H1 (cell line): Measurements from ENCODE around the gene RGS6.

Experiments used
- CREB1 ChIP-seq: IDR thresholded peaks from 2 replicates; pipeline ENCODE4 v1.6.1; 2012; ENCODE audit warnings: inconsistent platforms
- EP300 ChIP-seq, 2 experiments: IDR thresholded peaks; 1 replicate in 1 of 2; 2 replicates in 1 of 2; pipeline ENCODE4 v1.6.1; 2011 to 2012; ENCODE audit warnings: low read depth in 2 of 2, low read length in 2 of 2, mild to moderate bottlenecking in 2 of 2, borderline replicate concordance in 1 of 2, inconsistent platforms in 1 of 2, moderate library complexity in 1 of 2
- EZH2 ChIP-seq: fragments of 200-600 bp; sonication (generic); IDR thresholded peaks from 2 replicates; pipeline ENCODE4 v1.7.1; 2012; ENCODE audit warnings: low read depth, mild to moderate bottlenecking, moderate library complexity, low read length, inconsistent platforms; ENCODE audit not compliant: severe bottlenecking
- HDAC2 ChIP-seq, 2 experiments: fragments of 300-600 bp in 1 of 2; sonication (generic) in 1 of 2; IDR thresholded peaks; 2 replicates each; pipeline ENCODE4 v1.6.1; 2011 to 2012; ENCODE audit warnings: low read depth in 2 of 2, low read length in 2 of 2, mild to moderate bottlenecking in 2 of 2, moderate library complexity in 2 of 2, borderline replicate concordance in 1 of 2, inconsistent platforms in 1 of 2
- JUN ChIP-seq: IDR thresholded peaks from 2 replicates; pipeline ENCODE4 v1.6.1; 2011; ENCODE audit warnings: low read depth, mild to moderate bottlenecking, improper control_type of control experiment, low read length
- MAFK ChIP-seq: IDR thresholded peaks from 2 replicates; pipeline ENCODE4 v1.6.1; 2012; ENCODE audit warnings: low read depth, mild to moderate bottlenecking, improper control_type of control experiment, low read length
- POLR2A ChIP-seq, 2 experiments: IDR thresholded peaks; 1 replicate in 1 of 2; 2 replicates in 1 of 2; pipeline ENCODE4 v1.6.1; 2011; ENCODE audit warnings: low read depth in 2 of 2, low read length in 2 of 2, mild to moderate bottlenecking in 2 of 2; ENCODE audit errors: control extremely low read depth in 1 of 2
- POU5F1 ChIP-seq: IDR thresholded peaks from 2 replicates; pipeline ENCODE4 v1.6.1; 2011; ENCODE audit warnings: low read depth, mild to moderate bottlenecking, low read length, moderate library complexity
- RXRA ChIP-seq: IDR thresholded peaks from 2 replicates; pipeline ENCODE4 v1.6.1; 2011; ENCODE audit warnings: low read depth, mild to moderate bottlenecking, low read length, moderate library complexity; ENCODE audit not compliant: insufficient read depth
- SP1 ChIP-seq: IDR thresholded peaks from 2 replicates; pipeline ENCODE4 v1.6.1; 2011; ENCODE audit warnings: low read depth, low read length
- SP2 ChIP-seq: IDR thresholded peaks from 2 replicates; pipeline ENCODE4 v1.6.1; 2012; ENCODE audit warnings: mild to moderate bottlenecking, low read length, inconsistent platforms
- TAF1 ChIP-seq: IDR thresholded peaks from 2 replicates; pipeline ENCODE4 v1.6.1; 2011; ENCODE audit warnings: mild to moderate bottlenecking, low read depth, low read length
- TCF12 ChIP-seq: IDR thresholded peaks from 2 replicates; pipeline ENCODE4 v1.6.1; 2011; ENCODE audit warnings: low read depth, mild to moderate bottlenecking, low read length
- TF ChIP-seq, protein P1 (sequence below), 3 experiments: IDR thresholded peaks; 1 replicate in 2 of 3; 2 replicates in 1 of 3; pipeline versions ENCODE4 v1.5.1 to v1.6.1; 2011; ENCODE audit warnings: low read length in 3 of 3, mild to moderate bottlenecking in 3 of 3, inconsistent platforms in 2 of 3, low read depth in 1 of 3, moderate library complexity in 1 of 3; ENCODE audit not compliant: insufficient read depth in 1 of 3; ENCODE audit errors: control extremely low read depth in 1 of 3

DNA sequence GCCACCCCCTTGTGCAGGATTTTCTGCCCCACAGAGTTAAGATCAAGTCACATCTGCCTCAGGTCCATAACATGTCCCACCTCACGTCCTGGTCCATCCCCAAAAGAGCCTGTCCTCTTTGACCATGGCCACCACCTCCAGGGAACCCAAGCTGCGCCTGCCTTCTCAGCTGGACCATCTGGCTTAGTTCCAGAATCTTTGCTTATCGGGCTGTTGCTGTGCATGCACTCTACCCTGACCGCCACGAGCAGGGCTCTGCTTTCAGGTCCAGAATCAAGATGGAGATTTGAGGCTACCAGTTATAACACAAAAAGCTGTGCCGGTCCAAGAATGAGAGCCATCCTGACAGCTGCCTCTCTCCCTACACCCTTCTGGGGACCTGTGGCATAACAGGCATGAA is 635.0 kb downstream of the RGS6 start:
- TF ChIP-seq TAF1 (no peak), SP2 (no peak), RXRA (no peak), EZH2 (no peak), POLR2A (IDR thresholded peaks at IDR 0.05; ENCODE audit: control extremely low read depth in 1 of 2, low read depth in 2 of 2, low read length in 2 of 2) (no peak), TCF12 (no peak), EP300 (IDR thresholded peaks at IDR 0.05; ENCODE audit: borderline replicate concordance in 1 of 2, low read depth in 2 of 2, low read length in 2 of 2) (no peak), SP1 (no peak), POU5F1 (no peak), CREB1 (no peak), JUN (no peak), MAFK (no peak), HDAC2 (IDR thresholded peaks at IDR 0.05; ENCODE audit: borderline replicate concordance in 1 of 2, low read depth in 2 of 2, low read length in 2 of 2) (no peak)
- TF ChIP-seq, protein P1, sequence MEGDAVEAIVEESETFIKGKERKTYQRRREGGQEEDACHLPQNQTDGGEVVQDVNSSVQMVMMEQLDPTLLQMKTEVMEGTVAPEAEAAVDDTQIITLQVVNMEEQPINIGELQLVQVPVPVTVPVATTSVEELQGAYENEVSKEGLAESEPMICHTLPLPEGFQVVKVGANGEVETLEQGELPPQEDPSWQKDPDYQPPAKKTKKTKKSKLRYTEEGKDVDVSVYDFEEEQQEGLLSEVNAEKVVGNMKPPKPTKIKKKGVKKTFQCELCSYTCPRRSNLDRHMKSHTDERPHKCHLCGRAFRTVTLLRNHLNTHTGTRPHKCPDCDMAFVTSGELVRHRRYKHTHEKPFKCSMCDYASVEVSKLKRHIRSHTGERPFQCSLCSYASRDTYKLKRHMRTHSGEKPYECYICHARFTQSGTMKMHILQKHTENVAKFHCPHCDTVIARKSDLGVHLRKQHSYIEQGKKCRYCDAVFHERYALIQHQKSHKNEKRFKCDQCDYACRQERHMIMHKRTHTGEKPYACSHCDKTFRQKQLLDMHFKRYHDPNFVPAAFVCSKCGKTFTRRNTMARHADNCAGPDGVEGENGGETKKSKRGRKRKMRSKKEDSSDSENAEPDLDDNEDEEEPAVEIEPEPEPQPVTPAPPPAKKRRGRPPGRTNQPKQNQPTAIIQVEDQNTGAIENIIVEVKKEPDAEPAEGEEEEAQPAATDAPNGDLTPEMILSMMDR (IDR thresholded peaks at IDR 0.05; ENCODE audit: control extremely low read depth in 1 of 3, insufficient read depth in 1 of 3, low read depth in 1 of 3, low read length in 3 of 3): no peak
